H1 (cell line): Measurements from ENCODE around the gene AHDC1. TPM values are rescaled to one million over a fixed set of nuclear protein-coding genes. Genes with fewer than 3 reads are reported as not detected.

ENCODE experiments used
- CTCF ChIA-PET: fragments of 300-600 bp; sonication (Branson Sonifier 250); formaldehyde crosslinking; loops from one replicate; lab custom pipeline; 2021; ENCODE audit not compliant: partially characterized antibody; lab: Charles Lee
- POLR2A ChIA-PET: fragments of 300-600 bp; sonication (Branson Sonifier 250); formaldehyde crosslinking; loops from one replicate; lab custom pipeline; 2021; ENCODE audit warnings: inconsistent platforms; ENCODE audit not compliant: partially characterized antibody; lab: Charles Lee
- DNase-seq, 2 experiments: peaks; one replicate each; pipeline versions ENCODE4 v3.0.0 to v3.0.0-alpha.2; 2010 to 2022; ENCODE audit warnings: low spot score in 2 of 2, low read depth in 1 of 2, mixed read lengths in 1 of 2
- FAIRE-seq: peaks from 2 replicates; lab custom pipeline; 2011; peaks lifted over from hg19 to GRCh38; lab: Jason Lieb, UNC
- H2AFZ ChIP-seq: 2 replicates; pipeline ENCODE4 v1.8.1; 2012; ENCODE audit warnings: low read length, inconsistent platforms
- H2AK5ac ChIP-seq: 2 replicates; pipeline ENCODE4 v1.6.1; 2013; ENCODE audit warnings: low read depth, low read length
- H2BK120ac ChIP-seq: replicated peaks from 2 replicates; pipeline ENCODE3; 2013; ENCODE audit warnings: low read depth, low read length, inconsistent platforms
- H2BK12ac ChIP-seq: 2 replicates; pipeline ENCODE4 v1.6.1; 2013; ENCODE audit warnings: low read depth, low read length
- H2BK15ac ChIP-seq: 2 replicates; pipeline ENCODE4 v1.6.1; 2013; ENCODE audit warnings: low read length
- H2BK20ac ChIP-seq: 2 replicates; pipeline ENCODE4 v1.6.1; 2013; ENCODE audit warnings: low read length
- H2BK5ac ChIP-seq: 2 replicates; pipeline ENCODE4 v1.6.1; 2013; ENCODE audit warnings: low read depth, low read length
- H3K14ac ChIP-seq: 2 replicates; pipeline ENCODE4 v1.6.1; 2013; ENCODE audit warnings: inconsistent platforms; ENCODE audit not compliant: insufficient read length
- H3K18ac ChIP-seq: 2 replicates; pipeline ENCODE4 v1.6.1; 2013; ENCODE audit warnings: low read length; ENCODE audit errors: extremely low read depth
- H3K23ac ChIP-seq: 2 replicates; pipeline ENCODE4 v1.6.1; 2013; ENCODE audit warnings: inconsistent platforms; ENCODE audit not compliant: insufficient read length
- H3K23me2 ChIP-seq: 2 replicates; pipeline ENCODE4 v1.6.1; 2013; ENCODE audit warnings: low read depth, low read length
- H3K27ac ChIP-seq: 2 replicates; pipeline ENCODE4 v1.6.1; 2011; ENCODE audit warnings: low read depth, low read length, inconsistent platforms
- H3K27me3 ChIP-seq, 4 experiments: replicated peaks in 1 of 4; 1 replicate in 1 of 4; 2 replicates in 3 of 4; pipeline versions ENCODE4 v1.6.1 to v1.8.1; 2011 to 2013; ENCODE audit warnings: low read length in 3 of 4, mild to moderate bottlenecking in 3 of 4, inconsistent platforms in 2 of 4, mixed read lengths in 2 of 4, moderate library complexity in 1 of 4; ENCODE audit not compliant: control insufficient read depth in 3 of 4, insufficient read depth in 3 of 4; ENCODE audit errors: extremely low read depth in 1 of 4
- H3K36me3 ChIP-seq, 4 experiments: 2 replicates each; pipeline versions ENCODE4 v1.6.1 to v1.8.1; 2011 to 2013; ENCODE audit warnings: mild to moderate bottlenecking in 4 of 4, low read length in 3 of 4, moderate library complexity in 2 of 4, control low read depth in 1 of 4, inconsistent platforms in 1 of 4; ENCODE audit not compliant: insufficient read depth in 4 of 4, control insufficient read depth in 2 of 4
- H3K4ac ChIP-seq: replicated peaks from 2 replicates; pipeline ENCODE3; 2013; ENCODE audit warnings: low read length, low read depth, mixed read lengths, inconsistent platforms; ENCODE audit not compliant: insufficient read length
- H3K4me1 ChIP-seq, 4 experiments: replicated peaks in 1 of 4; 1 replicate in 1 of 4; 2 replicates in 3 of 4; pipeline versions ENCODE4 v1.6.1 to v1.8.1; 2011 to 2013; ENCODE audit warnings: low read length in 3 of 4, inconsistent platforms in 2 of 4, mixed read lengths in 1 of 4; ENCODE audit not compliant: insufficient read depth in 4 of 4, control insufficient read depth in 3 of 4
- H3K4me2 ChIP-seq, 2 experiments: 2 replicates each; pipeline versions ENCODE4 v1.6.1 to v1.8.1; 2011 to 2013; ENCODE audit warnings: low read depth in 2 of 2, low read length in 2 of 2, control low read depth in 1 of 2, inconsistent platforms in 1 of 2, mild to moderate bottlenecking in 1 of 2; ENCODE audit not compliant: insufficient read depth in 1 of 2
- H3K4me3 ChIP-seq, 4 experiments: fragments of 200-600, 300-600 bp in 1 of 4; sonication (generic), shearing (Covaris generic), sonication (Bioruptor Twin) in 1 of 4; 2 replicates each; pipeline versions ENCODE4 v1.5.1 to v1.8.1; 2011 to 2016; ENCODE audit warnings: low read length in 4 of 4, low read depth in 3 of 4, control low read depth in 2 of 4, inconsistent platforms in 2 of 4, mild to moderate bottlenecking in 2 of 4, mixed read lengths in 1 of 4, moderate library complexity in 1 of 4; ENCODE audit not compliant: insufficient read depth in 2 of 4; ENCODE audit errors: extremely low read depth in 1 of 4
- H3K56ac ChIP-seq: replicated peaks from 2 replicates; pipeline ENCODE3; 2013; ENCODE audit warnings: low read depth, mild to moderate bottlenecking, mixed read lengths, low read length, inconsistent platforms; ENCODE audit not compliant: insufficient read length
- H3K79me1 ChIP-seq: 2 replicates; pipeline ENCODE4 v1.6.1; 2013; ENCODE audit warnings: low read depth, low read length, control low read depth
- H3K79me2 ChIP-seq, 2 experiments: 2 replicates each; pipeline versions ENCODE4 v1.6.1 to v1.8.1; 2012 to 2013; ENCODE audit warnings: low read length in 2 of 2, mild to moderate bottlenecking in 2 of 2, inconsistent platforms in 1 of 2; ENCODE audit not compliant: insufficient read depth in 2 of 2, control insufficient read depth in 1 of 2
- H3K9ac ChIP-seq, 4 experiments: replicated peaks in 1 of 4; 1 replicate in 1 of 4; 2 replicates in 3 of 4; pipeline versions ENCODE4 v1.6.1 to v1.8.1; 2011 to 2013; ENCODE audit warnings: low read depth in 3 of 4, low read length in 3 of 4, control low read depth in 2 of 4, mild to moderate bottlenecking in 2 of 4, moderate library complexity in 2 of 4, inconsistent platforms in 1 of 4; ENCODE audit errors: extremely low read depth in 1 of 4
- H3K9me3 ChIP-seq, 2 experiments: 2 replicates each; pipeline versions ENCODE4 v1.6.1 to v1.8.1; 2012 to 2013; ENCODE audit warnings: mild to moderate bottlenecking in 2 of 2, moderate library complexity in 2 of 2, control low read depth in 1 of 2, inconsistent platforms in 1 of 2, low read depth in 1 of 2, low read length in 1 of 2, mixed read lengths in 1 of 2; ENCODE audit not compliant: insufficient read depth in 2 of 2
- H4K20me1 ChIP-seq, 2 experiments: replicated peaks in 1 of 2; 2 replicates each; pipeline versions ENCODE3 to v1.8.1; 2011 to 2013; ENCODE audit warnings: inconsistent platforms in 2 of 2, low read length in 2 of 2, mild to moderate bottlenecking in 1 of 2; ENCODE audit not compliant: insufficient read depth in 2 of 2, control insufficient read depth in 1 of 2
- H4K5ac ChIP-seq: 2 replicates; pipeline ENCODE4 v1.6.1; 2013; ENCODE audit warnings: low read length, low read depth, mixed read lengths, inconsistent platforms; ENCODE audit not compliant: insufficient read length
- H4K8ac ChIP-seq: 2 replicates; pipeline ENCODE4 v1.8.0; 2013; ENCODE audit warnings: mild to moderate bottlenecking, moderate library complexity, low read length, inconsistent platforms; ENCODE audit not compliant: insufficient read depth; ENCODE audit errors: extremely low read depth
- H4K91ac ChIP-seq: replicated peaks from 2 replicates; pipeline ENCODE3; 2013; ENCODE audit warnings: low read length, mixed read lengths, inconsistent platforms; ENCODE audit not compliant: insufficient read length
- BCL11A ChIP-seq, 2 experiments: IDR thresholded peaks; one replicate each; pipeline ENCODE4 v1.6.1; 2011; ENCODE audit warnings: low read depth in 2 of 2, low read length in 2 of 2, mild to moderate bottlenecking in 2 of 2
- CREB1 ChIP-seq: IDR thresholded peaks from 2 replicates; pipeline ENCODE4 v1.6.1; 2012; ENCODE audit warnings: inconsistent platforms
- CTBP2 ChIP-seq: IDR thresholded peaks from 2 replicates; pipeline ENCODE4 v1.7.0; 2011; ENCODE audit warnings: borderline replicate concordance, mild to moderate bottlenecking, moderate library complexity, mixed read lengths, low read length; ENCODE audit not compliant: insufficient read depth, insufficient read length
- CTCF ChIP-seq, 3 experiments: IDR thresholded peaks; 1 replicate in 2 of 3; 2 replicates in 1 of 3; pipeline versions ENCODE4 v1.5.1 to v1.6.1; 2011; ENCODE audit warnings: low read length in 3 of 3, mild to moderate bottlenecking in 3 of 3, inconsistent platforms in 2 of 3, low read depth in 1 of 3, moderate library complexity in 1 of 3; ENCODE audit not compliant: insufficient read depth in 1 of 3; ENCODE audit errors: control extremely low read depth in 1 of 3
- EZH2 ChIP-seq: fragments of 200-600 bp; sonication (generic); IDR thresholded peaks from 2 replicates; pipeline ENCODE4 v1.7.1; 2012; ENCODE audit warnings: low read depth, mild to moderate bottlenecking, moderate library complexity, low read length, inconsistent platforms; ENCODE audit not compliant: severe bottlenecking
- KDM1A ChIP-seq: fragments of 200-600, 300-600 bp; sonication (generic); IDR thresholded peaks from 2 replicates; pipeline ENCODE4 v1.7.1; 2016; ENCODE audit warnings: mild to moderate bottlenecking, low read length, borderline replicate concordance
- PHF8 ChIP-seq: fragments of 200-600 bp; sonication (generic); conservative IDR thresholded peaks from 2 replicates; pipeline ENCODE4 v1.7.1; 2012; ENCODE audit warnings: low read depth, mild to moderate bottlenecking, inconsistent platforms, low read length, moderate library complexity
- POLR2A ChIP-seq, 2 experiments: IDR thresholded peaks; 1 replicate in 1 of 2; 2 replicates in 1 of 2; pipeline ENCODE4 v1.6.1; 2011; ENCODE audit warnings: low read depth in 2 of 2, low read length in 2 of 2, mild to moderate bottlenecking in 2 of 2; ENCODE audit errors: control extremely low read depth in 1 of 2
- POU5F1 ChIP-seq: IDR thresholded peaks from 2 replicates; pipeline ENCODE4 v1.6.1; 2011; ENCODE audit warnings: low read depth, mild to moderate bottlenecking, low read length, moderate library complexity
- SP4 ChIP-seq: IDR thresholded peaks from 2 replicates; pipeline ENCODE4 v1.6.1; 2012; ENCODE audit warnings: low read length, inconsistent platforms
- TAF7 ChIP-seq: optimal IDR thresholded peaks from 2 replicates; pipeline ENCODE3; 2011; ENCODE audit warnings: low read depth, mild to moderate bottlenecking, inconsistent platforms, low read length, moderate library complexity, borderline replicate concordance
- TBP ChIP-seq: IDR thresholded peaks from 2 replicates; pipeline ENCODE4 v1.6.1; 2011; ENCODE audit warnings: low read depth, low read length, improper control_type of control experiment
- WGBS, 2 experiments: shearing (Covaris generic) in 1 of 2; methylation state at CpG; one replicate each; pipeline versions ENCODE4 v1.1.6 to v1.1.7; 2013 to 2015; ENCODE audit warnings: low lambda C conversion rate in 2 of 2, mixed read lengths in 2 of 2, inconsistent platforms in 1 of 2, low coverage in 1 of 2, missing lambda C conversion rate in 1 of 2; ENCODE audit not compliant: insufficient replicate concordance in 2 of 2, insufficient coverage in 1 of 2, insufficient read length in 1 of 2; ENCODE audit errors: extremely low coverage in 1 of 2, missing lambda C conversion rate in 1 of 2; 5-methylcytosine and 5-hydroxymethylcytosine counted together
- polyA plus RNA-seq, 7 experiments: library from polyadenylated mRNA; depleted of rRNA in 3 of 7; stranded (reverse) in 5 of 7; unstranded in 2 of 7; fragments of >200 nt in 5 of 7; fragments of 200-250 nt in 2 of 7; gene quantifications; 1 replicate in 5 of 7; 2 replicates in 1 of 7; 4 replicates in 1 of 7; pipeline versions ENCODE4 v1.2.1 to v1.2.3, GENCODE V29; 2011 to 2013; ENCODE audit warnings: missing spikeins in 2 of 7, mixed read lengths in 2 of 7
- total RNA-seq: library from RNA; stranded (reverse); fragmentation: NEBNext Ultra II Directional; extraction: Animal tissue kit (Norgen Biotek cat#: 25700); gene quantifications from 2 replicates; pipeline ENCODE4 v1.2.1, GENCODE V29; 2021

The AHDC1 gene
- total and polyA plus RNA-seq, 2 of the 8 experiments (the other 6 are each of a cell fraction or from before 2014, with no cell fraction given) = 4.4 to 35.1 TPM

DNA sequence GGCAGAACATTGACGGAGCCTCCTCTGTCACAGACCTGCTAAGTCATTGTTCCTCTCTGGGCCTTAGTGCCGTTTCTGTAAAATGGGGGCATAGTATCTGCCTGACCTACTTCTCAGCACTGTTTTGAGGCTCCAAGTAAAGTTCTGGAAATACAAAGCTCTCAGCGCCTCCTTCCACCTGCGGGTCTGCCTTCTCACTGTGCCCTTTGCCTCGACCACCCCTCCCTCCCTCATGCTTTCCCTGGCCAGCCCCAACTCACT lies 98.6 kb downstream of the AHDC1 start:
- H3K56ac ChIP-seq = peak overlapping the region; percentile 9
- peak overlapping the region; percentile 60; the same call in 1 of the 2 replicates for H2AFZ ChIP-seq
- H3K4me3 ChIP-seq = no peak overlapping the region
- 0 out of 2 replicates have a peak overlapping the region, but pooled peaks have one; percentile 81 for H2BK15ac ChIP-seq
- no peak overlapping the region for H4K8ac ChIP-seq
- H4K20me1 ChIP-seq = no peaks in the 10 kb centered on the region
- peaks cover 0 to 14% (median 6%) of the 10 kb centered on the region in 4 experiments; a peak in 5 of 7 replicates for H3K4me1 ChIP-seq
- H3K9me3 ChIP-seq = no peaks in the 10 kb centered on the region
- H2BK5ac ChIP-seq = peak overlapping the region; percentile 95
- no peak overlapping the region for H3K27ac ChIP-seq
- peak overlapping the region; percentile 98 for H2BK20ac ChIP-seq
- H3K79me1 ChIP-seq = no peaks in the 10 kb centered on the region
- no peak for DNase-seq
- H3K23me2 ChIP-seq = no peaks in the 10 kb centered on the region
- no peak for FAIRE-seq
- 0 out of 2 replicates have a peak overlapping the region, but pooled peaks have one; percentile 15 for H3K18ac ChIP-seq
- no peak overlapping the region for H2AK5ac ChIP-seq
- no peak overlapping the region for H3K9ac ChIP-seq
- no peaks in the 10 kb centered on the region for H3K79me2 ChIP-seq
- H3K23ac ChIP-seq = no peak overlapping the region
- WGBS, 2 experiments = 86% methylated on average over 5 of the region's 5 CpGs; no CpG with 5 or more reads in 1 of the 2 experiments
- H4K91ac ChIP-seq = peak overlapping the region; percentile 91
- no peak overlapping the region for H3K4me2 ChIP-seq
- no peaks in the 10 kb centered on the region for H3K27me3 ChIP-seq
- no peaks in the 10 kb centered on the region for H3K36me3 ChIP-seq
- H2BK120ac ChIP-seq = peak overlapping the region; percentile 92
- H3K4ac ChIP-seq = peak overlapping the region; percentile 72
- ChIA-PET POLR2A (interaction anchor here (1.0 to 2.2 kb wide), 5 partner anchors 9 to 101 kb away, joined by 3 to 10 read pairs (median 5); no protein-coding TSS in a partner anchor), CTCF (interaction anchor here (0.7 to 7.1 kb wide), 19 partner anchors 9 to 171 kb away, joined by 3 to 48 read pairs (median 4); no protein-coding TSS in a partner anchor)
- H3K14ac ChIP-seq = no peak overlapping the region
- H2BK12ac ChIP-seq = peak overlapping the region; percentile 88
- peak overlapping the region; percentile 13 for H4K5ac ChIP-seq
- TF ChIP-seq TAF7 = no peak
- no peak for TF ChIP-seq CTCF (IDR thresholded peaks at IDR 0.05; ENCODE audit: control extremely low read depth in 1 of 3, insufficient read depth in 1 of 3, low read depth in 1 of 3, low read length in 3 of 3)
- TF ChIP-seq POU5F1 = no peak
- no peak for TF ChIP-seq CTBP2
- TF ChIP-seq BCL11A (IDR thresholded peaks at IDR 0.05; ENCODE audit: low read depth in 2 of 2, low read length in 2 of 2) = no peak
- no peak for TF ChIP-seq TBP
- TF ChIP-seq SP4 = no peak
- no peak for TF ChIP-seq EZH2
- TF ChIP-seq POLR2A (IDR thresholded peaks at IDR 0.05; ENCODE audit: control extremely low read depth in 1 of 2, low read depth in 2 of 2, low read length in 2 of 2) = no peak
- no peak for TF ChIP-seq KDM1A
- no peak for TF ChIP-seq PHF8
- no peak for TF ChIP-seq CREB1
